ENCODE measurements around the gene IGFBP3.

- TF ChIP-seq CTCF (conservative IDR thresholded peaks at IDR 0.05): no peak
- no peak for TF ChIP-seq EZH2 (IDR thresholded peaks at IDR 0.05; ENCODE audit: low read depth)
Observed at GRCh38 chr7:45898222-45898621, 22.9 kb downstream of the IGFBP3 start.
